CD4-positive, alpha-beta T cell (primary cell): ENCODE results near the gene ORC2. TPM values are rescaled to one million over a fixed set of nuclear protein-coding genes. Genes with fewer than 3 reads are reported as not detected.

Experiments
- ATAC-seq: fragments of 200-7000 bp; cut with Tn5 transposase; one replicate; pipeline ENCODE4 v1.10.0; 2022; ENCODE audit warnings: mild to moderate bottlenecking; ENCODE audit not compliant: poor library complexity
- CTCF ChIA-PET: fragments of 350-600 bp; sonication (Branson Sonifier 250); formaldehyde crosslinking; loops from one replicate; lab custom pipeline; 2021; ENCODE audit warnings: antibody characterized with exemption, inconsistent platforms; lab: Charles Lee
- POLR2A ChIA-PET: fragments of 350-600 bp; sonication (Branson Sonifier 250); formaldehyde crosslinking; loops from one replicate; lab custom pipeline; 2021; ENCODE audit warnings: antibody characterized with exemption, inconsistent platforms; lab: Charles Lee
- DNase-seq, 14 experiments: peaks; one replicate each; pipeline ENCODE4 v3.0.0-alpha.2; 2013 to 2020; ENCODE audit warnings: mixed read lengths in 2 of 14
- H3K27ac ChIP-seq, 2 donors: one replicate each; pipeline versions ENCODE4 v1.5.1 to v1.7.0; 2013; ENCODE audit warnings: low read length in 2 of 2, low read depth in 1 of 2, mild to moderate bottlenecking in 1 of 2
- H3K27me3 ChIP-seq, 2 experiments: 1 replicate in 1 of 2; 2 replicates in 1 of 2; pipeline versions ENCODE4 v1.6.1 to v1.7.0; 2013; ENCODE audit warnings: low read length in 2 of 2, control low read depth in 1 of 2, mild to moderate bottlenecking in 1 of 2, moderate library complexity in 1 of 2; ENCODE audit not compliant: insufficient read depth in 2 of 2, control insufficient read depth in 1 of 2
- H3K36me3 ChIP-seq: one replicate; pipeline ENCODE4 v1.6.1; 2013; ENCODE audit warnings: low read length, control low read depth; ENCODE audit not compliant: insufficient read depth
- H3K4me1 ChIP-seq: one replicate; pipeline ENCODE4 v1.6.1; 2013; ENCODE audit warnings: low read length, control low read depth; ENCODE audit not compliant: insufficient read depth
- H3K4me3 ChIP-seq: one replicate; pipeline ENCODE4 v1.5.1; 2013; ENCODE audit warnings: mild to moderate bottlenecking, low read length, moderate library complexity
- H3K9me3 ChIP-seq, 2 experiments: 1 replicate in 1 of 2; 2 replicates in 1 of 2; pipeline versions ENCODE4 v1.6.1 to v1.7.0; 2013; ENCODE audit warnings: low read length in 2 of 2, mild to moderate bottlenecking in 2 of 2, control low read depth in 1 of 2, moderate library complexity in 1 of 2; ENCODE audit not compliant: control insufficient read depth in 1 of 2, insufficient read depth in 1 of 2
- H3K27ac Mint-ChIP-seq: one replicate; pipeline ENCODE4 v1.8.0; 2020; ENCODE audit warnings: mixed read lengths
- H3K27me3 Mint-ChIP-seq: one replicate; pipeline ENCODE4 v1.8.0; 2021; ENCODE audit warnings: mixed read lengths
- H3K36me3 Mint-ChIP-seq: one replicate; pipeline ENCODE4 v1.8.0; 2021; ENCODE audit warnings: low read depth, mixed read lengths
- H3K4me1 Mint-ChIP-seq: one replicate; pipeline ENCODE4 v1.8.0; 2021; ENCODE audit warnings: low read depth, mixed read lengths
- H3K4me3 Mint-ChIP-seq: one replicate; pipeline ENCODE4 v1.8.0; 2020; ENCODE audit warnings: mild to moderate bottlenecking, mixed read lengths
- H3K9me3 Mint-ChIP-seq: one replicate; pipeline ENCODE4 v1.8.0; 2020; ENCODE audit warnings: mixed read lengths
- intact Hi-C, 2 experiments: fragments of 100-400 bp; cut with DNase I in 1 of 2; cut with micrococcal nuclease in 1 of 2; formaldehyde crosslinking; loops; one replicate each; pipeline versions ENCODE4 v1.15.1 to v1.9.0; 2023 to 2025; cut with DNase I, micrococcal nuclease
- total RNA-seq, 174 experiments: library from RNA in 2 of 174; stranded (reverse) in 2 of 174; gene quantifications; one replicate each; pipeline ENCODE4 v1.2.3 and lab custom pipeline; 2021 to 2026
- TF ChIP-seq, protein P1 (sequence below): fragments of 200-600 bp; IDR thresholded peaks from one replicate; pipeline ENCODE4 v1.8.0; 2022; ENCODE audit warnings: antibody characterized with exemption, mild to moderate bottlenecking

ORC2 gene
- total RNA-seq, 2 experiments from 2014 or later = 25.0 to 26.6 TPM

DNA sequence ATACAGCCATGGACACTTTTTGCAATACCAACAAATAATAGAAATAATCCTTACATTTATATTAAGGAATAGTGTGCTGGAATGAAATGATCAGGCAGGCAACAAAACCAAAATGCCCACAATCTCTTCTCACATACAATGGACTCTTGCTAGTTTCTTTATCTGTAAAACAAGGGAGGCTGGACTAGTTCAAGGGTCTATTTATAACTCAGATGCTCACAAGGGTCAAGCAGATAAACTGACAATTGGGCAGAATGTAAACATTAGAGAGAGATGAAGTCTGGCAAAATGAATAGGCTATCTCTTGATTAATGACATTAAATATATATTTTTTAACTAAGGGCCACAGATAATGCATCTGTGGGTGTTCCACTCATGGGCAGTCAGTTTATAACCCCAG, 86.0 kb downstream of the ORC2 start:
- Histone ChIP-seq H3K27me3 (no peaks in the 10 kb centered on the region), H3K36me3 (peaks cover 90% of the 10 kb centered on the region), H3K4me1 (no peaks in the 10 kb centered on the region), H3K27ac (no peak overlapping the region), H3K9me3 (no peaks in the 10 kb centered on the region), H3K4me3 (no peak overlapping the region)
- Mint-ChIP-seq H3K36me3 (peaks cover 90% of the 10 kb centered on the region), H3K27ac (no peak overlapping the region), H3K4me3 (no peak overlapping the region), H3K9me3 (no peaks in the 10 kb centered on the region), H3K27me3 (no peaks in the 10 kb centered on the region), H3K4me1 (peaks cover 7% of the 10 kb centered on the region)
- ChIA-PET CTCF (interaction anchor here (1.3 kb wide), 1 partner anchor 24 kb away, joined by 3 read pairs; no protein-coding TSS in a partner anchor), POLR2A (interaction anchor here (0.9 to 1.0 kb wide), 2 partner anchors 13 to 192 kb away, joined by 3 to 5 read pairs; partner anchors contain the start of gene CLK1)
- DNase-seq (no peak), ATAC-seq (no peak)
- intact Hi-C loops = no loop called here
- TF ChIP-seq, protein P1, sequence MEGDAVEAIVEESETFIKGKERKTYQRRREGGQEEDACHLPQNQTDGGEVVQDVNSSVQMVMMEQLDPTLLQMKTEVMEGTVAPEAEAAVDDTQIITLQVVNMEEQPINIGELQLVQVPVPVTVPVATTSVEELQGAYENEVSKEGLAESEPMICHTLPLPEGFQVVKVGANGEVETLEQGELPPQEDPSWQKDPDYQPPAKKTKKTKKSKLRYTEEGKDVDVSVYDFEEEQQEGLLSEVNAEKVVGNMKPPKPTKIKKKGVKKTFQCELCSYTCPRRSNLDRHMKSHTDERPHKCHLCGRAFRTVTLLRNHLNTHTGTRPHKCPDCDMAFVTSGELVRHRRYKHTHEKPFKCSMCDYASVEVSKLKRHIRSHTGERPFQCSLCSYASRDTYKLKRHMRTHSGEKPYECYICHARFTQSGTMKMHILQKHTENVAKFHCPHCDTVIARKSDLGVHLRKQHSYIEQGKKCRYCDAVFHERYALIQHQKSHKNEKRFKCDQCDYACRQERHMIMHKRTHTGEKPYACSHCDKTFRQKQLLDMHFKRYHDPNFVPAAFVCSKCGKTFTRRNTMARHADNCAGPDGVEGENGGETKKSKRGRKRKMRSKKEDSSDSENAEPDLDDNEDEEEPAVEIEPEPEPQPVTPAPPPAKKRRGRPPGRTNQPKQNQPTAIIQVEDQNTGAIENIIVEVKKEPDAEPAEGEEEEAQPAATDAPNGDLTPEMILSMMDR = no peak

GRCh38 chr2:200873560-200873959, 89.9 kb downstream of the ORC2 start:
- DNase-seq = no peak
- no peak for ATAC-seq
- intact Hi-C loops = no loop called here
- Histone ChIP-seq H3K4me3 (no peak overlapping the region), H3K27me3 (no peaks in the 10 kb centered on the region), H3K27ac (no peak overlapping the region), H3K36me3 (peaks cover 78% of the 10 kb centered on the region), H3K9me3 (no peaks in the 10 kb centered on the region), H3K4me1 (peaks cover 8% of the 10 kb centered on the region)
- Mint-ChIP-seq H3K27me3 (no peaks in the 10 kb centered on the region), H3K9me3 (no peaks in the 10 kb centered on the region), H3K4me3 (no peak overlapping the region), H3K36me3 (peaks cover 78% of the 10 kb centered on the region), H3K4me1 (peaks cover 6% of the 10 kb centered on the region), H3K27ac (no peak overlapping the region)
- ChIA-PET CTCF (no interaction called here), POLR2A (no interaction called here)
- TF ChIP-seq, protein P1 = no peak

- no peaks in the 10 kb centered on the region for H3K27me3 Mint-ChIP-seq
- intact Hi-C loops = no loop called here
- no peaks in the 10 kb centered on the region for H3K27me3 ChIP-seq
- no peak overlapping the region for H3K27ac Mint-ChIP-seq
- H3K4me1 Mint-ChIP-seq = peaks cover 7% of the 10 kb centered on the region
- H3K4me3 Mint-ChIP-seq = no peak overlapping the region
- H3K36me3 ChIP-seq = peaks cover 54% of the 10 kb centered on the region
- H3K36me3 Mint-ChIP-seq = peaks cover 58% of the 10 kb centered on the region
- peaks cover 14% of the 10 kb centered on the region for H3K4me1 ChIP-seq
- H3K27ac ChIP-seq = no peak overlapping the region
- H3K9me3 Mint-ChIP-seq = no peaks in the 10 kb centered on the region
- no peaks in the 10 kb centered on the region for H3K9me3 ChIP-seq
- POLR2A ChIA-PET = interaction anchor here (1.1 kb wide), 1 partner anchor 60 kb away, joined by 3 read pairs; no protein-coding TSS in a partner anchor
- TF ChIP-seq, protein P1 = no peak
- no peak overlapping the region for H3K4me3 ChIP-seq
- CTCF ChIA-PET = interaction anchor here (0.5 kb wide), 1 partner anchor 204 kb away, joined by 5 read pairs; no protein-coding TSS in a partner anchor
- ATAC-seq (no peak), DNase-seq (no peak)
These were observed 92.3 kb downstream of the ORC2 start for GRCh38 chr2:200871151-200871550.
